Measurements from ENCODE around the gene CD81.
A peak's percentile ranks its signal among the peaks of the same experiment; 100 is the strongest.

Gene CD81

GRCh38 chr11:2427721-2428321 is 50.7 kb downstream of the CD81 start:
- H3K27ac ChIP-seq = no peak overlapping the region
- H3K4me3 ChIP-seq = no peak overlapping the region

GRCh38 chr11:2428322-2428795 is 51.2 kb downstream of the CD81 start:
- Histone ChIP-seq H3K27ac (no peak overlapping the region), H3K4me3 (no peak overlapping the region)

GRCh38 chr11:2431395-2431794 is 54.3 kb downstream of the CD81 start:
- Histone ChIP-seq H3K4me3 (no peak overlapping the region), H3K27ac (no peak overlapping the region)

- Histone ChIP-seq H3K4me3 (no peak overlapping the region), H3K27ac (no peak overlapping the region)
Measured at GRCh38 chr11:2432171-2432621, 55.1 kb downstream of the CD81 start.

DNA sequence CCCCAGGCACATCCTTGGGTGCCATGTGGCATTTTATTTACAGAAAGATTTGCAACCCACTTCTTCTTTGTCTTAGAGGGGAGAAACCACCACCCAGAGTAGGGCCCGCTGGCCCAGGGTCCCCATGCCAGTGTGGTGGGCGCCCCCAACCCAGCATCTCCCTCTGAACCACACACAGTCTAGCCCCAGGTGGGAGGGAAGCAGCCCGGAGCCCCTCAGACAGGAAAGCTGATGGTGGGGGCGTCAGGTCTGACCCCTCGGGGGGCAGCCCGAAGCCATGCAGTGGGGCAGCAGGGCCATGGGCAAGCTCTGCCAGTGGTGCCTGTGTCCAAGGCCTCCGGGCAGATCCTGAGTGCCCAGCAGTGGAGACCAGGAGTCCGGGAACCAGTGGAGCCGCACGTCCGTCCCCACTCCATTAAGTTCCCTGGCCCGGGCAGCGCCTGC is 55.5 kb downstream of the CD81 start:
- H3K4me3 ChIP-seq = no peak overlapping the region
- H3K27ac ChIP-seq = no peak overlapping the region

DNA sequence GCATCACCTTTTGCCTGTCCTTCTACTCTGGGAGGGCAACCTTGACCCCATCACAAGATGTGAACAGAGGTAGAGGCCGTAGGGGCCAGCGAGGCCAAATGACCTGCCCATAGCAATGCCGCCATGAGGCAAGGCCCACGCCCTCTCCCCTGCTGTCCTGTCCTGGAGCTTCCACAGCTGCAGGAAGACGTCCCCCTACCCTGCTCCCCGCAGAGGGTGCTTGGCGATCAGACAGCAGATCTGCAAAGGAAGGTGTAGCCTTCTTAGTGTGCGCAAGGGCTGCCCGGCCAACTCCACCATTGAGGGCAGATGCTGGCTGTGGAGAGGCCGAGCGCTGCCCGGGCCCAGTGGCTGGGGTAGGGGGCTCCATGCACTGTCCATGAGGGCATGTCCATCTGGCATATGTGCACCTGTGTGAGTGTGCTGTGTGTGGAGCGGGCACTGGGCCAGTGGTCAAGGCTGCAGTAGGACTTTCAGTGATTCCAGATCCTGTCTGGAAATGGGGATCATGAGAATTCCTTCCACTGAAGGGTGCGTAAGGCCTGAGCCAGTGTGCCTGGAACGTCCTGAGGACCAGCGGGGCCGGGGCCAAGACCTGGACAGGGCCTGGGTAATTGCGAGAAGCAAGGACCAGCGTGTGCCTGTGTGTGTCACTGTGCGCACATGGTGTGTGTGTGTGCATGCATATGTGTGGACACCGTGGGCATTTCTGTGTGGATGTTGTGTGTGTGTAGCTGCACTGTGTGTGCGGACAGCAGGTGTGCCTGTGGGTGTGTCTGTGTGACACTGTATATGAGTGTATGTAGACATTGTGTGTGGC is 56.2 kb downstream of the CD81 start:
- no peak overlapping the region for H3K4me3 ChIP-seq
- no peak overlapping the region for H3K27ac ChIP-seq

DNA sequence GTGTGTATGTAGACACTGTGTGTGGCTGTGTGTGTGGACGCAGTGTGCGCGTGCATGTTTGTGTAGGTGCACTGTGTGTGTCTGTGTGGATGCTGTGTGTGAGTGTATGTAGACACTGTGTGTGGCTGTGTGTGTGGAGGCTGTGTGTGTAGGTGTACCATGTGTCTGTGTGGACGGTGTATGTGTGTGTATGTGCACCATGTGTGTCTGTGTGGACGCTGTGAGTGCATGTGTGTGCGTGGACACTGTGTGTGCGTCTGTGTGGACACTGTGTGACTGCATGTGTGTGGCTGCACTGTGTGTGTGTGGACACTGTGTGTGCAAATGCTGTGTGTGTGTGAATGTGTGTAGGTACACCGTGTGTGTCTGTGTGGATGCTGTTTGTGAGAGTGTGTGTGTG is 56.9 kb downstream of the CD81 start:
- H3K27ac ChIP-seq = no peak overlapping the region
- no peak overlapping the region for H3K4me3 ChIP-seq

DNA sequence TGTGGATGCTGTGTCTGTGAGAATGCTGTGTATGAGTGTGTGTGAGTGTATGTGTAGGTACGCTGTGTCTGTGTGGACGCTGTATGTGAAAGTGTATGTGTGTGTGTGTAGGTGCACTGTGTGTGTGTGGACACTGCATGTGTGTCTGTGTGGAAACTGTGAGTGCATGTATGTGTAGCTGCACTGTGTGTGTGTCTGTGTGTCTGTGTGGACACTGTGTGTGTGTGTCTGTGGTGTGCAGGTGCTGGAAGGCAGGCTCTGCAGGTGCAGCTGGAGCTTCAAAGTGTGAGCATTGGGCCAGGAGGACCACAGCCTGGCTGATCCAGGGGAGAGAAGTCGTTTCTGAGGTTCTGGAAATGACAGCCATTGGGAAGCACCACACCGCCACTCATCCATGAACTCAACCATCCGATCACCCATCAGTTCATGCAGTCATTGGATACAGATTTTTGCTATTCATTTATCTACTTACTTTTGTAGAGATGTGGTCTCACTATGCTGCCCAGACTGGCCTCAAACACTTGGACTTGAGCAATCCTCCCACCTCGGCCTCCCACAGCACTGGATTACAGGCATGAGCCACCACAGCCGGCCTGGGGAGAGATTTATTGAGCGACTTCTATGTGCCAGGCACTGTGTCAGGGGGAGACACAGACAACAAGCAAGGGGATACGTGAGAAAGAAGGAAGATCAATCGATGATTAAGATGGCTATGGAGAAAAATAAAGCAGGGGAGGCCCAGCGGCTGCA is 57.6 kb downstream of the CD81 start:
- Histone ChIP-seq H3K27ac (no peak overlapping the region), H3K4me3 (no peak overlapping the region)

GRCh38 chr11:2435288-2436012 is 58.3 kb downstream of the CD81 start:
- H3K27ac ChIP-seq = no peak overlapping the region
- H3K4me3 ChIP-seq = no peak overlapping the region

DNA sequence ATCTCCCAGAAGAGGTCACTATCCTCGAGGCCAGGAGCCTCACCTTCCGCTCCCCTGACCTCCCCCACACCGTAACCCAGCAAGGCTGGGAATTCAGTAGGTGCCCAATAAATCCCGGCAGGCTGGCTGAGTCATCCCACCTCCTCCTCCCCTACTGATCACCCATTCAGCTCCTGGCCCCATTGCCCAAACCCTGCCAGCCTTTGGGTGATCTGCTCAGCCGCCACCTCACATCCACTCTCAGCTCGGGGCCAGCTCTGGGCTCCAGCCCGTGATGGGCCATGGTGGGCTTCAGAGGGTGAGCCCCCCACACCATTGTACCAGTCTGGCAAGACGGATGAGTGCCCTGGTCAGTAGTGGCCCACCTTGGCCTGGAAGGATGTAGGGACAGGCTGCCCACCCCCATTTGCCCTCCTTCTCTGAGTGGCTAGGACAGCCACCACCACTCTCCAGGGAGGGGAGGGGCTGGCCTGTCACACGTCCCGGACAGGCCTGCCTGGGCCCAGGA is 59.0 kb downstream of the CD81 start:
- Histone ChIP-seq H3K4me3 (no peak overlapping the region), H3K27ac (no peak overlapping the region)

DNA sequence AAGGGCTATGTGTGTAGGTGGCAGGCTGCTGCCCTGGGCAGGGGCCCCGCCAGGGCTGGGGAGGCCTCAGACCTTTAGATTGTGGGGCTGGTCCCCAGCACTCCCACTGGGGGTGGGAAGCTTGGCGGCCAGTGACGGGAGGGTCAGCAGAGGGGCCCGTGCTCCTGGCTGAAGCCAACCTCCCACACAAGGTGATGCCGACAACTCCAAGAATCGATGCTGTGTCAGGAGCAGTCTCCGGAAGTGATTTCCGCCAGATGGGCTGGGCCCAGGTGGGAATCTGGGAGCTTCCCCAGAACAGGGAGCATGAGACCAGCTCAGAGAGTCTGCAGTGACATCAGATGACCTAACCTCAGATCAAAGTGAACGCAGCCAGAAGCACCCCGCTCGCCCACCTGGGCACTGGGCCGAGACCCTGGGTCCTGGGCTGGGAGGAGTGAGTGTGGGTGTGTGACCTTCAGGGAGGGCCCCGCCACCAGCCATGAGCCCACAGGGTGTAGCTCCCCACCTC is 59.5 kb downstream of the CD81 start:
- Histone ChIP-seq H3K4me3 (no peak overlapping the region), H3K27ac (no peak overlapping the region)

DNA sequence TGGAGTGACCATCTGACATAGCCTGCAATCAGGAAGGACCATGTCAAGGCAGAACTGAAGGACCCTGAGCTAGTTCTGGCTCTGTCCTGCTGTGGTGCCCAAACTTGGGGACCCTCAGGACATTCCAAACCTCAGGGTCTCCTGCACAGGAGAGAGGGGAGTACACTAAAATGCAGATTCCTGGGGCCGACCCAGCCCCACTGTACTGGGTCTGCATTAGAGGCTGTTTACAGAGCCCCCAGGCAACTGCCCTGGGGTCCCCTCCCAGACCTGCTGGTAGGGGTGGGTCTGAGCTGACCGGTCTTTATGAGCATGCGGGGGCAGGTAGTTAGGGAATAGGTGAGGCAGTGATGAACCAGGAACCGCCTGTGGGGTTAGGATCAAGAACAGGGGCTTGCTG is 60.4 kb downstream of the CD81 start:
- no peak overlapping the region for H3K27ac ChIP-seq
- no peak overlapping the region for H3K4me3 ChIP-seq

DNA sequence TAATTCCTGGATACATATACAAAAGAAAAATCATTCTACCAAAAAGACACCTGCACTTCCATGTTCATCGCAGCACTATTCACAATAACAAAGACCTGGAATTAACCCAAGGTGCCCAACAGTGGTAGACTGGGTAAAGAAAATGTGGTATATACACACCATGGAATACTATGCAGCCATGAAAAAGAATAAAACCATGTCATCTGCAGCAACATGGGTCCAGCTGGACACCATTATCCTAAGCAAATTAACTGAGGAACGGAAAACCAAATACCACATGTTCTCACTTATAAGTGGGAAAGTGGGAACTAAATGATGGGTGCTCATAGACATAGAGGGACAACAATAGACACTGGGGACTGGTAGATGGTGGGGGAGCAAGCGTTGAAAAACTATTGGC is 62.7 kb downstream of the CD81 start:
- H3K27ac ChIP-seq = no peak overlapping the region

GRCh38 chr11:2440646-2441045 is 63.5 kb downstream of the CD81 start:
- Histone ChIP-seq H3K27ac (no peak overlapping the region), H3K4me3 (no peak overlapping the region)

More for the DNA sequence above, 62.7 kb downstream of the CD81 start:
- no peak overlapping the region for H3K4me3 ChIP-seq

DNA sequence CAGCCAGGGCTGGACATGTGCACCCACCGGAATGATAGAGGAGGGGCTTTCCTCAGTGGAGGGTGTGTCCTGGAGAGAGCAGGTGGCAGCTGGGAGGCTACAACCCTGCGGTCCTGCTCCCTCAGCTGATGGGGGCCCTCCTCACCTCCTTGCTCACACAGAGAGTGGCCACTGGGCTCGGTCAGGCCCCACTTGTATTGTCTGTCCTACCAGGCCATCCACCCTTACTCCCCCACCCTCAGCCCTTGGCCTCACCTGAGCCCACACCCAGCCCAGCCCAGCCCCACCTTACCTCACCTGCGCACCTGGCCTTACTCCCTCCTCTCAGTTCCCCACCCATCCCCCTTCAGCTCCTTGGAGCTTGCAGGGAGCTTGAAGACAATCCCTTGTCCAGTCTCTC is 64.1 kb downstream of the CD81 start:
- Histone ChIP-seq H3K27ac (no peak overlapping the region), H3K4me3 (no peak overlapping the region)

DNA sequence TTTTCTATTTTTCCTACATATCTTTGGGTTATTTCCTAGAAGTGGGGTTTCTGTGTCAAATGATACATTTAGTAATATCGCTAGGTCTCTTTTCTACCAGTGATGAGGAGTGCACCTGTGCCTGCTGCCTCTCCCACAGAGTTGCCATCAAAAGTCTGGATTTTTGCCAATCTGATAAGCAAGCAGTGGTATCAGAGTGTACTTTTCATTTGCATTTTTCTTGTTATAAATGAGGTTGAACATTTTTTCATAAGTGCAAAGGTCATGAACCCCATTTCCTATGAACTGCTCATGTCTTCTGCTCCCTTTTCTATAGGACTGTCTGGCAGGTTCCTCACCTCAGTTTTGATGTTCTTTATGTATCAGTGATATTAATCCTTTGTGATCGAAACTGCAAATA is 65.5 kb downstream of the CD81 start:
- no peak overlapping the region for H3K27ac ChIP-seq
- no peak overlapping the region for H3K4me3 ChIP-seq

DNA sequence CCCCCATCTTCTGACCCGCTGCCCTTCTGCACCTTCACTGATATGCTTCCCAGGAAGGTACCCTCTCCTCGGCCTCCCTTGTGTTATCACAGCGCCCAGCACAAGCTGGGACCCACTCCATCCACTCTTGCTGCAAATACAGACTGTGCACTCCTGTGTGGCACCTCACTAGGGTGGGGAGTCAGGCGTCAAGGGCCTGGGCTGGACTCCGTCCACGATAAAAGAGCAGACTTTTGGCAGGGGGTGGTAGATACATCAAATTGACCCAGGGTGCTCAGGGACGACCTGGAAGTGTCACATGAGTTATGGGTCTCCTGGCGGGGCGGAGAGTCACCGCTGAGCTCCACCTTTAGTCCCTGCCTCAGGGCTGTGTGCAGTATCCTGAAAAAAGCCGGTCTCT is 66.3 kb downstream of the CD81 start:
- Histone ChIP-seq H3K4me3 (no peak overlapping the region), H3K27ac (no peak overlapping the region)

DNA sequence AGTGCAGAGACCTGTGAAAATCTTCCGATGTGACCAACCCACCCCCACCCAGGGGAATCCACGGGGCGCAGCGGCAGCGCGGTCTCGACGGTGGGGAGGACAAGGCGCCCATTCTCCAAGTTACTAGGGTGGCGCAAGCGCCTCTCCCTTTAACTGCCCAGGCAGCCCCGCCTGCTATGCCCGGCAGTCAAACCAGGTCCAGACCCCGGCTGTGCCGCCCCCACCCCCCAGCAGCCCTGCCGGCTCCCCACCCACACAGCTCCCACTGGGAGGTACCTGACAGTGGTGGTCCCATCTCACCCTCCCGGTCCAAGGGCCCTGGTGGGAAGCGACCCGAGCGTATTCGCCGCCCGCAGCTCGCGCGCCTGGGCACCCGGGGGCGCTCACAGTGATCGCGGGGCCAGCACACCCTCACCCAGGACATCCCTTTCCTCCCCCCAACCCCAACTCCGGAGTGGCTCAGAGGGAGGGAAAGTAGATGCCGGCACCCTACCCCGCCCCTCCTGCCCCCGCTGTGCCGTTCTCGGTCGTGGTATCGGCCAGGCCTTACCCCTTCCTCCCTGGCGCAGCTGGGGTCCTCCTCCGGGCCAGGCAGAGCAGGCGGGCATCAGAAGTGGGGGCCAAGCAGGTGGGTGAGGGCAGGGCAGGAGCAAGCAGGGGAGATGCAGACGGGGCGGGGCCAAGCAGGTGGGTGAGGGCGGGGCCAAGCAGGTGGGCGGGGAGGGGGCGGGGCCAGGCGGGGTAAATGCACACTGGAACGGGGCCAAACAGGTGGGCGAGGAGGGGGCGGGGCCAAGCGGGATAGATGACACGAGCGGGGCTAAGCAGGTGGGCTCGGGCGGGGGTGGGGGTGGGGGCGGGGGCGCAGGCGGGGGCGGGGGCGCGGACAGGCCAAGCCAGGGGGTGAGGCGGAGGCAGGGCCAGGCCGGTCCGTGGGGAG is 67.0 kb downstream of the CD81 start, which contains the start of gene TRPM5:
Gene TRPM5, minus strand, starts transcription at position 634 of the 940 bp plus-strand sequence. CDS start 21,478 bp downstream, outside the sequence.
- H3K27ac ChIP-seq = peak within 1 kb of the TSS in 4 of 21 experiments; percentile 21 to 54 (median 30)
- H3K4me3 ChIP-seq = peak within 1 kb of the TSS; percentile 1 to 38 (median 29)
